C4-2B (cell line): ENCODE results near the gene LOC128125822.

ENCODE experiments used
- H3K27ac ChIP-seq: fragments of 450-650 bp; 2 replicates; pipeline ENCODE4 v1.5.1; 2017
- CTCF ChIP-seq: fragments of 450-650 bp; conservative IDR thresholded peaks from 2 replicates; pipeline ENCODE4 v1.5.1; 2017; ENCODE audit warnings: mild to moderate bottlenecking
- ZFX ChIP-seq: fragments of 450-650 bp; IDR thresholded peaks from 2 replicates; pipeline ENCODE4 v1.6.1; 2017

LOC128125822 gene

GRCh38 chr6:63543982-63544381, 28.3 kb upstream of the LOC128125822 start:
- no peak overlapping the region for H3K27ac ChIP-seq
- TF ChIP-seq CTCF (no peak), ZFX (no peak)

- H3K27ac ChIP-seq: no peak overlapping the region
- TF ChIP-seq CTCF: no peak
These were observed 26.0 kb upstream of the LOC128125822 start for GRCh38 chr6:63546236-63546635.

- H3K27ac ChIP-seq: no peak overlapping the region
- TF ChIP-seq CTCF (no peak), ZFX (no peak)
These were observed 25.6 kb upstream of the LOC128125822 start for GRCh38 chr6:63546697-63547096.

- H3K27ac ChIP-seq: no peak overlapping the region
- TF ChIP-seq ZFX (no peak), CTCF (no peak)
These were observed 23.2 kb upstream of the LOC128125822 start for GRCh38 chr6:63549076-63549475.

GRCh38 chr6:63553208-63553607, 19.1 kb upstream of the LOC128125822 start:
- TF ChIP-seq CTCF (no peak), ZFX (no peak)
- no peak overlapping the region for H3K27ac ChIP-seq

- TF ChIP-seq ZFX: no peak
- no peak overlapping the region for H3K27ac ChIP-seq
These were observed 18.4 kb upstream of the LOC128125822 start for GRCh38 chr6:63553900-63554299.

- no peak overlapping the region for H3K27ac ChIP-seq
- TF ChIP-seq CTCF (no peak), ZFX (no peak)
These were observed 17.5 kb upstream of the LOC128125822 start for GRCh38 chr6:63554782-63555181.

- H3K27ac ChIP-seq: no peak overlapping the region
- TF ChIP-seq ZFX (no peak), CTCF (no peak)
These were observed 15.9 kb upstream of the LOC128125822 start for GRCh38 chr6:63556369-63556768.
